Astrocyte of the cerebellum (primary cell): ENCODE measurements around the gene MAPK14.

Experiments used
- DNase-seq: peaks from one replicate; pipeline ENCODE4 v3.0.0-alpha.2; 2011; ENCODE audit warnings: low read depth
- H3K4me3 ChIP-seq: 2 replicates; pipeline ENCODE4 v1.5.1; 2011; ENCODE audit warnings: mild to moderate bottlenecking, low read depth, low read length, moderate library complexity
- CTCF ChIP-seq: IDR thresholded peaks from 2 replicates; pipeline ENCODE4 v1.5.1; 2012; ENCODE audit warnings: low read length, low read depth, moderate library complexity, mild to moderate bottlenecking; ENCODE audit errors: missing control alignments
- in situ Hi-C: cut with HindIII; loops from 2 replicates; pipeline ENCODE4 v1.10.0; 2017; ENCODE audit warnings: low sequenced_read_pairs

The MAPK14 gene

GRCh38 chr6:36113703-36114102, 86.1 kb downstream of the MAPK14 start:
- in situ Hi-C loops: no loop called here
- no peak overlapping the region for H3K4me3 ChIP-seq
- no peak for DNase-seq
- no peak for TF ChIP-seq CTCF

- in situ Hi-C loops: no loop called here
- no peak for TF ChIP-seq CTCF
- no peak overlapping the region for H3K4me3 ChIP-seq
- no peak for DNase-seq
Measured at GRCh38 chr6:36114798-36115408, 87.3 kb downstream of the MAPK14 start.

- no peak for TF ChIP-seq CTCF
- DNase-seq: no peak
- no peak overlapping the region for H3K4me3 ChIP-seq
- in situ Hi-C loops: no loop called here
Measured at GRCh38 chr6:36115412-36115811, 87.8 kb downstream of the MAPK14 start.

- TF ChIP-seq CTCF: no peak
- no peak for DNase-seq
- H3K4me3 ChIP-seq: no peak overlapping the region
- in situ Hi-C loops: no loop called here
Measured at GRCh38 chr6:36116066-36116864, 88.7 kb downstream of the MAPK14 start.

- no peak for TF ChIP-seq CTCF
- no peak for DNase-seq
- in situ Hi-C loops: no loop called here
- H3K4me3 ChIP-seq: no peak overlapping the region
Measured at GRCh38 chr6:36116943-36117342, 89.3 kb downstream of the MAPK14 start.

- no peak overlapping the region for H3K4me3 ChIP-seq
- TF ChIP-seq CTCF: no peak
- DNase-seq: no peak
- in situ Hi-C loops: no loop called here
Measured at GRCh38 chr6:36117658-36118549, 90.3 kb downstream of the MAPK14 start.
